Measurements from ENCODE around the gene RNPEP.

DNA sequence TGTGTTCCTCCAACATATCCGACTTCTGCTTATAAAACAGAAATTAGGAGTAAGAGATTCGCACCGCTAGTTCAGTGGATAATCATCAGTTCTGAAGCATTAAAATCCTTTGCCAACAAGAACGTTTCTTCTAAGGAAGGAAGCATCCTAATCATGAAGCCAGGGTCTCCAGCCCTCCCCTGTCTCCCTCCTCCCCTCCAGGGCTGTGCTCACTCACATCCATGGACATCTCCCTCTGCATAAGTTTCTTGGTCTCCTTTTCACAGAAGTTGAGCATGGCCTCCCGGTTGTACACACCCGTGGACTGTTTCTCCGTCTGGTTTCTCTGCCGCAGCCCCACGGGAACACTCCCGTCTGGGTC lies 36.6 kb upstream of the RNPEP start:
- no peak for TF ChIP-seq CTCF (conservative IDR thresholded peaks at IDR 0.05; ENCODE audit: low read length)
- no peak for TF ChIP-seq EZH2phosphoT487 (IDR thresholded peaks at IDR 0.05; ENCODE audit: borderline replicate concordance)
